Measurements from ENCODE around the gene ARHGAP32.

GRCh38 chr11:128949791-128950454 lies 242.2 kb downstream of the ARHGAP32 start:
- no peak for TF ChIP-seq CTCF (IDR thresholded peaks at IDR 0.05; ENCODE audit: low read depth, low read length)
- TF ChIP-seq EZH2phosphoT487 (IDR thresholded peaks at IDR 0.05; ENCODE audit: low read depth): no peak
